K562 (cell line): Measurements from ENCODE around the gene BTBD17.

Experiments used
- CHD1 ChIP-seq: fragments of 200-600 bp; sonication (generic); IDR thresholded peaks from one replicate; pipeline ENCODE4 v1.6.1; 2012; ENCODE audit warnings: mild to moderate bottlenecking, moderate library complexity, low read length, inconsistent platforms
- POLR2A ChIP-seq: fragments of 450-650 bp; conservative IDR thresholded peaks from 2 replicates; pipeline ENCODE4 v1.6.1; 2016
- REST ChIP-seq, 2 experiments: fragments of 450-650 bp; formaldehyde crosslinking in 1 of 2; IDR thresholded peaks; 2 replicates each; pipeline versions ENCODE4 v1.4.0 to v1.6.1; 2014 to 2020; ENCODE audit warnings: mild to moderate bottlenecking in 2 of 2, borderline replicate concordance in 1 of 2, low read depth in 1 of 2
- RFX5 ChIP-seq: IDR thresholded peaks from 2 replicates; pipeline ENCODE4 v1.6.1; 2011; ENCODE audit warnings: low read depth, mild to moderate bottlenecking, improper control_type of control experiment, low read length

GRCh38 chr17:74344658-74345057, 17.0 kb downstream of the BTBD17 start:
- no peak for TF ChIP-seq POLR2A
- no peak for TF ChIP-seq REST (IDR thresholded peaks at IDR 0.05; ENCODE audit: borderline replicate concordance)
- TF ChIP-seq REST (CRISPR knock-in tag; IDR thresholded peaks at IDR 0.05; ENCODE audit: low read depth) = no peak
- no peak for TF ChIP-seq RFX5
- no peak for TF ChIP-seq CHD1
